ACC112 (cell line): ENCODE results near the gene MFSD6.

Experiments used
- H2AFZ ChIP-seq: fragments of 200-600 bp; sonication (generic); one replicate; pipeline ENCODE4 v1.6.0; 2017; ENCODE audit warnings: antibody characterized with exemption, low read length; ENCODE audit not compliant: unreplicated experiment
- H3K27ac ChIP-seq: fragments of 200-600 bp; sonication (generic); 2 replicates; pipeline ENCODE4 v1.5.1; 2014; ENCODE audit warnings: low read depth, mild to moderate bottlenecking, antibody characterized with exemption, low read length, moderate library complexity
- H3K27me3 ChIP-seq: fragments of 200-600 bp; sonication (generic); 2 replicates; pipeline ENCODE4 v1.6.1; 2014; ENCODE audit warnings: mild to moderate bottlenecking, antibody characterized with exemption, low read length, moderate library complexity, mixed read lengths; ENCODE audit not compliant: insufficient read depth
- H3K36me3 ChIP-seq: fragments of 200-600 bp; sonication (generic); 2 replicates; pipeline ENCODE4 v1.6.1; 2016; ENCODE audit warnings: mild to moderate bottlenecking, antibody characterized with exemption, low read length, moderate library complexity, mixed read lengths; ENCODE audit not compliant: insufficient read depth
- H3K4me1 ChIP-seq: fragments of 200-600 bp; sonication (generic); one replicate; pipeline ENCODE4 v1.6.1; 2016; ENCODE audit warnings: low read length, mixed read lengths; ENCODE audit not compliant: insufficient read depth, unreplicated experiment, control insufficient read depth
- H3K4me3 ChIP-seq: fragments of 200-600 bp; sonication (generic); 2 replicates; pipeline ENCODE4 v1.5.1; 2014; ENCODE audit warnings: mild to moderate bottlenecking, low read depth, low read length
- H3K79me2 ChIP-seq: fragments of 200-600 bp; sonication (generic); one replicate; pipeline ENCODE4 v1.6.0; 2016; ENCODE audit warnings: low read length; ENCODE audit not compliant: control insufficient read depth, unreplicated experiment, insufficient read depth

MFSD6 gene

DNA sequence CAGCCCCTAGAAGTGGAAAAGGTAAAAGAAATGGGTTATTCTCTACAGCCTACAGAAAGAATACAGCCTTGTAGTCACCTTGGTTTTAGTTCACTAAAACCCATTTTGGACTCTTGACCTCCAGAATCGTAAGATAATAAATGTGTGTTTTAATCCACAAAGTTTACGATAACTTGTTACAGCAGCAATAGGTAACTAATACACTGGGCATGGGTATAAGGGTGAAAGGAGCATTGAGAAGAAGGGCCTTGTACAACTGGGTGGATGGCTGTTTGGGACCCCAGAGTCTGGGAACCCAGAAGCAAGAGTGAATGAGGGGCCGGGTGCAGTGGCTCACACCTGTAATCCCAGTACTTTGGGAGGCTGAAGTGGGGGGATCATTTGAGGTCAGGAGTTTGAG is 2.2 kb upstream of the MFSD6 start:
- H3K4me1 ChIP-seq = no peaks in the 10 kb centered on the region
- no peaks in the 10 kb centered on the region for H3K36me3 ChIP-seq
- H3K79me2 ChIP-seq = no peaks in the 10 kb centered on the region
- peaks cover 28% of the 10 kb centered on the region for H3K27me3 ChIP-seq
- H3K27ac ChIP-seq = no peak overlapping the region
- H3K4me3 ChIP-seq = no peak overlapping the region
- no peak overlapping the region for H2AFZ ChIP-seq

DNA sequence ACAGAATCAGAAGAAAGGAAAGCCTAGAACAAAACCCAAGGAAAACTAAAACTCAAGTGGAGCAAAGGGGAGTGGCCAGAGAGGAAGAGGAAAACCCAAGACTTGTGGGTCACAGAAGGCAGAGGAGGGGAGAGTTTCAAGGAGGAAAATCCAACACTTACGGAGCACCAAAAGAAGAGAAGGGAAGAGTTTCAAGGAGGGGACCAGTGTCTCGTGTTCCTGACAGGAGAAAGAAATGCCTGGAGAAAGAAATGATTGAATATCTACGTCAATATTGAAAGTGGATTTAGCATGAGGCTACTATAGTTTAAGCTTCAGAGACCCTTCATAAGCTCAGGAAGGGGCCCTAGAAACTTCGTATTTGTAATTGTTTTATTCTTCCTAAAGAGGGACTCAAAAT is 1.4 kb upstream of the MFSD6 start:
- no peaks in the 10 kb centered on the region for H3K36me3 ChIP-seq
- no peak overlapping the region for H2AFZ ChIP-seq
- H3K4me1 ChIP-seq = no peaks in the 10 kb centered on the region
- H3K79me2 ChIP-seq = no peaks in the 10 kb centered on the region
- H3K27ac ChIP-seq = no peak overlapping the region
- H3K4me3 ChIP-seq = no peak overlapping the region
- H3K27me3 ChIP-seq = peaks cover 28% of the 10 kb centered on the region

DNA sequence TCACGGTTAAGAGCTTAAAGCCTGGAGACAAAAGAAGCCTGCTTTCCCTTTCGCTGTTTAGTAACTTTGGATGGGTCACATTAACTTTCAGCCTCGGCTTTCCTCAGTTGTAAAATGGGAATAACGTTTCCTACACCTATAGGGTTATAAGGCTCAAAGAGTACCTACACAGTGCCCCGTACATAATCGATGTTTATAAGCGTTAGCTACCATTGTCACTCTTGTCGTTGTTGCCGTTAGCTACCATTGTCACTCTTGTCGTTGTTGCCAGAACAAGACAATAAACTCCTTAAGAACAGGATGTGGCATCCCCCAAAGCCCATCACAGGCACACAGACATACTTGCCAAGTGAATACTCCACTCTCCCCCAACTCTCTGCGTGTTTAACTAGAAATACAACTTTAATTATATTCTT is 901 bp upstream of the MFSD6 start:
- no peaks in the 10 kb centered on the region for H3K79me2 ChIP-seq
- no peak overlapping the region; the same call in 1 of the 2 replicates for H3K4me3 ChIP-seq
- no peaks in the 10 kb centered on the region for H3K36me3 ChIP-seq
- no peaks in the 10 kb centered on the region for H3K4me1 ChIP-seq
- peaks cover 28% of the 10 kb centered on the region for H3K27me3 ChIP-seq
- no peak overlapping the region for H3K27ac ChIP-seq
- H2AFZ ChIP-seq = no peak overlapping the region

DNA sequence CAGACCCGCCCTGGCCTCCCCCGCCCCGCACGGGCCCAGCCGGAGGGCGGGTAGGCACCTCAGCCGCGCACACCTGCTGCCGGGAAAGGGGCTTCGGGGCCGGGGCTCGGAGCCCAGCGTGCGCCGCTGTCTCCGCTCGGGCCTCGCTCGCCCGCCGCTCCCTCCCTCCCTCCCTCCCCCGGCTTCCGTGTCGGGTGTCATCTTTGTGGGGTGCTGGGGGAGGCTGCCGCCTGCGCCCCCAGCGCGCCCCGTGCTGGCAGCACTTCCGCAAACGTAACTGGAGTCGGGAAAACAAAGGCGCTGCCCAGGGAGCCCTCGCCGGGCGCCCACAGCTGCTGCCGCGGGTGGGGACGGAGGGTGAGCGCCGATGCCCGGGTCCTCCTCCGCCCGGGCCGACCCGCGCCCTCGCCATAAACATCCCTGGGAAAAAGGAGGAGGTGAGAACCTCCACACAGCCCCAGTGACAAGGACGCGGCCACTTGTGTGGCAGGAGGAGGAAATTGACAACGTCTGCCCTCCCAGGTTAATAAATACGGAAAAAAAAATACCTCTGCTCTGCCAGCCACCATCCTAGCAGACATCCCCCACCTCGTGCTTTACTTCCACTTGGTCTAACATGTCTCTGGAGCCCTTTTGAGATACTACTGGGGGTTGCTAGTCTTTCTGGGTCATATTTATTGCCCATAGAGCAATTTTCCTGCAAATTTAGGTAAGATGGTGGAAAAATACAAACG is 550 bp downstream of the MFSD6 start:
- peak overlapping the region; percentile 87 for H3K4me3 ChIP-seq
- H2AFZ ChIP-seq = peak overlapping the region; percentile 74
- no peaks in the 10 kb centered on the region for H3K36me3 ChIP-seq
- no peak overlapping the region for H3K27ac ChIP-seq
- H3K4me1 ChIP-seq = no peaks in the 10 kb centered on the region
- peaks cover 28% of the 10 kb centered on the region for H3K27me3 ChIP-seq
- no peaks in the 10 kb centered on the region for H3K79me2 ChIP-seq

DNA sequence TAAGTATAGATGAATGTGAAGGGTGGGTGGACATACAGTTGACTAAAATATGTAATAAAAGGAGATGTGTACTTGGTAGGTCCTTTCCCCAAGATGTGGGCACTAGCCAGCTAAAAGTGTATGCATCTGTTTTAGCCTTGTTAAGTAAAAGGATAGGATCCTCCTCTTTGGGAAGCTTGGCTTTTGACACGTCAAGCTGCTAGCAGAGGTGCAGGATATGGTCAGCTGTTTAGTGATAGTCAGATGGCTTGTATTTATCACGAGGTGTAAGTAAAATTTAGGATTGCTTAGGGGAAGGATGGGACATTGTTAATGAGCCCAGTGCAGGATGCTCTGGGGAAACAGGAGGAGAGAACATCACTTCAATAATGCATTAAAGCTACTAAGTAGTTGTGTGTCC is 1.5 kb downstream of the MFSD6 start:
- Histone ChIP-seq H2AFZ (no peak overlapping the region), H3K27me3 (peaks cover 28% of the 10 kb centered on the region), H3K36me3 (no peaks in the 10 kb centered on the region), H3K4me1 (no peaks in the 10 kb centered on the region), H3K79me2 (no peaks in the 10 kb centered on the region), H3K27ac (no peak overlapping the region), H3K4me3 (peak overlapping the region; percentile 87; the same call in 1 of the 2 replicates)

DNA sequence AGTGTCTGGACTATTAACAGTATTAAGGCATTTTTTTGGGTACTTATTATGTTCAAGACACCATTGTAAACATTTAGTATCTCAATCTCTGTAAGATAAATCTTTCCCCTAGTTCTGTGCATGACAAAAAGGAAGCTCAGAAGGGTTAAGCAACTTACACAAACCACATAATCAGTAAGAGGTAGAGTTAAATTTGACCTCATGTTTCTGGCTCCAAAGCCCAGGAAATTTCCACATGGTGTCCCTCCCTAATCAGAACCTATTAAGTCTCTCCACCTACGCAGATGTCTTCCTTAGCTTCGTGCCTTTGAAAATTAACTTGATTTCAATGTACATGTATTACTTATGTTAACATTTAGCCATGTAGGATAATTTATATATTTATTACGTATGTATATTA is 2.0 kb downstream of the MFSD6 start:
- no peaks in the 10 kb centered on the region for H3K4me1 ChIP-seq
- no peaks in the 10 kb centered on the region for H3K36me3 ChIP-seq
- H3K79me2 ChIP-seq = no peaks in the 10 kb centered on the region
- no peak overlapping the region for H3K4me3 ChIP-seq
- H3K27me3 ChIP-seq = peaks cover 28% of the 10 kb centered on the region
- no peak overlapping the region for H3K27ac ChIP-seq
- no peak overlapping the region for H2AFZ ChIP-seq

DNA sequence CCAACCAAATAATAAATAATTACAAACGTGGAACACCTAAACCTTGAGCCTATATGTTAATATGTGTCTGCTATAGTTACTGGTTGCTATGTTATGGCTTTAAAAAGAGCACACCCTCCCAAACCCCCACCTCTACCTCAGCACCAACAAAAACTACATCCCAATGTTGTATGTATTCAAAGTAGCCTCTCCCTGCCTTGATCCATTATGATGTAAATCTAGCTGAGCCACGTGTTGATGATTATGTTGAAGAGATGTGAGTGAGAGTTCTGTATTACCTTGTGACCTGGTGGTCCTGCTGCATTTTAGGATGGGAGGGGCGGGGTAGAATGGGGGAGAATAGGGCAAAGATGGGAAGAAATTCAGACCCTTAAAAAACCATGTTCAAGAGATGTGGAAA is 4.8 kb downstream of the MFSD6 start:
- no peaks in the 10 kb centered on the region for H3K79me2 ChIP-seq
- peaks cover 15% of the 10 kb centered on the region; the same call in 1 of the 2 replicates for H3K27me3 ChIP-seq
- no peak overlapping the region for H3K4me3 ChIP-seq
- no peaks in the 10 kb centered on the region for H3K4me1 ChIP-seq
- no peaks in the 10 kb centered on the region for H3K36me3 ChIP-seq
- H2AFZ ChIP-seq = no peak overlapping the region
- H3K27ac ChIP-seq = no peak overlapping the region

DNA sequence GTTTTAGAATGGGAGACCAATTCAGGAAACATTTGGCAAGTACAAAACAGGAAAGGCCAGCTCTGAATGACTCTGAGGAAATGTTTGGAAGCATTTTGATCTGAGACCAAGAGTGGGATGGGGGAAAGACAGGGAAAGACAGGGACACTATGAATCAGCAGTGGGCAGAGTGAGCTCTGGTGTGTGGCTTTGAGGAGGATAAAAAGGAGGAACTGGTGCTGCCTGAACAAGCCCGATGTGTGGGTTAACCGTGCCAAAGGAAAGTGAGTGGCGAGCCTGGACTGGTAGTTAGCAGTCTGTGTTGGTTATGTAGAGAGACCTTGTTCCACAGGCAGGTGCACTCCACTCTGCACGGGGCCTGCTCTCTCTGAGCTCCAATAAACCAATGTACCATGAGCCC is 5.3 kb downstream of the MFSD6 start:
- Histone ChIP-seq H2AFZ (no peak overlapping the region), H3K4me3 (no peak overlapping the region), H3K36me3 (no peaks in the 10 kb centered on the region), H3K79me2 (no peaks in the 10 kb centered on the region), H3K27me3 (peaks cover 15% of the 10 kb centered on the region; the same call in 1 of the 2 replicates), H3K4me1 (no peaks in the 10 kb centered on the region), H3K27ac (no peak overlapping the region)

DNA sequence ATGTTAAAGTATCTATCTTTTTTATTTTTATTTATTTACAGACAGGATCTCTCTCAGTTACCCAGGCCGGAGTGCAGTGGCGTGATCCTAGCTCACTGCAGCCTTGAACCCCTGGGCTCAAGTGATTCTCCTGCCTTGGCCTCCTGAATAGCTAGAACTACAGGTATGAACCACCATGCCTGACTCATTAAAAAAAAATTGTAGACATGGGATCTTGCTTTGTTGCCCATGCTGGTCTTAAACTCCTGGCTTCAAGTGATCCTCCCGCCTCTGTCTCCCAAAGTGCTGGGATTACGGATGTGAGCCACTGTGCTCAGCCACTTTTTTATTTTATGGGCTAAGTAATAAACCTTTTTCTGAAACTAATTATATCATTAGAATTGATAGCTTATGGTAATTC is 7.1 kb downstream of the MFSD6 start:
- H3K27ac ChIP-seq = no peak overlapping the region
- H3K4me1 ChIP-seq = no peaks in the 10 kb centered on the region
- H3K79me2 ChIP-seq = no peaks in the 10 kb centered on the region
- H3K4me3 ChIP-seq = no peak overlapping the region
- H3K27me3 ChIP-seq = no peaks in the 10 kb centered on the region
- H3K36me3 ChIP-seq = no peaks in the 10 kb centered on the region
- no peak overlapping the region for H2AFZ ChIP-seq

DNA sequence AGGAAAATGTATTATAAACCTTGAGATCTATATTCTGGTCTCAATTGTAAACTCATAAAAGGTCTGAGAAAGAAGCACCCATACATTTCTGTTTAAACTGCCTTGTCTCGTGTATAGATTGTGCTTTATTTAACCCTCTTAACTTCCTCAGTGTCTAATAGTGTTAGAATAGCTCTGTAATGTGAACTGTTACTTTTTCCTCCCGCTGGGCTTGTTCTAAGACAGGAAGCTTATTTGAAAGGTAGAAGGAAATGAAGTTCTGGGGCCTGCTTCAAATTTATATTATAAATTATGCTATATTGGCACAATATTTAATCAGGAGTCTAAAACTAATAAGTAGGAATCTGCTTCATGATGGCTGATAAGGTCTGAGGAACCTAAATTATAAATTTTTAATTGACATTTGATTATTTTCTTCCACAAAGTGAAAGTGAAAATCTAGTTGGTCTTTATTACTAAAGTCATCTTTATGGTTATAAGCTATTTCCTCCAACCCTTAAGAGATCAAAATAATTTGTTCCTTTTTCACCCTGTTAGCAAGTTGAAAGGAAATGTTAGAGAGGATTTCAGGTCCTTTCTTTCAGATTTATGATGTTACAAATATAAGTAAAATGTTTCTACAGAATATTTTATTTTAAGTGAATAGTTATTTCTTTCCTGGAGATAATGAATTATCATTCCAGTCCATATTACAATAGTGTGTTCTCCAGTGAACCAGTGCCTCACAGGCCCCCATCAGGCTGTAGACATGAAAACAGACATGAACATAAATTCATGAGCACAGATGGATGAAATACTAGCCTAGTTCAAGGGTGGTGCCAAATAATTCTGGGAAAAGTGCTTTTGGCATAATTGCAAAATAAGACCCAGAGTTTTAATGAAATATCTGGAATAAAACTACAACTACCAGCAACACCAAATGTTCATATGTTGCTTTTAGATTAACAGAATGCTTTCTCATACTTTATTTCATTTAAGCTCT is 7.9 kb downstream of the MFSD6 start:
- Histone ChIP-seq H3K4me3 (0 out of 2 replicates have a peak overlapping the region, but pooled peaks have one; percentile 29), H3K4me1 (no peaks in the 10 kb centered on the region), H2AFZ (peak overlapping the region; percentile 97), H3K79me2 (no peaks in the 10 kb centered on the region), H3K27me3 (no peaks in the 10 kb centered on the region), H3K27ac (no peak overlapping the region), H3K36me3 (no peaks in the 10 kb centered on the region)
